ENCODE measurements around the gene C1QTNF1.

GRCh38 chr17:79047291-79047920 lies 23.4 kb downstream of the C1QTNF1 start:
- TF ChIP-seq EZH2 (IDR thresholded peaks at IDR 0.05): no peak
- no peak for TF ChIP-seq MAX (IDR thresholded peaks at IDR 0.05)
- TF ChIP-seq POLR2AphosphoS5 (IDR thresholded peaks at IDR 0.05; ENCODE audit: low read depth, low read length): no peak
- TF ChIP-seq CTCF (IDR thresholded peaks at IDR 0.05 in 2 of 3, conservative IDR thresholded peaks at IDR 0.05 in 1 of 3; ENCODE audit: borderline replicate concordance in 1 of 3, insufficient read depth in 1 of 3, low read depth in 2 of 3, low read length in 2 of 3): no peak
- TF ChIP-seq POLR2A (IDR thresholded peaks at IDR 0.05; ENCODE audit: borderline replicate concordance, extremely low read depth, insufficient read depth, insufficient read length): no peak
- TF ChIP-seq YY1 (IDR thresholded peaks at IDR 0.05; ENCODE audit: extremely low read depth, insufficient replicate concordance, low read depth, low read length): no peak
- no peak for TF ChIP-seq EZH2phosphoT487 (IDR thresholded peaks at IDR 0.05; ENCODE audit: borderline replicate concordance)
- TF ChIP-seq REST (IDR thresholded peaks at IDR 0.05; ENCODE audit: low read depth): no peak
- no peak for TF ChIP-seq JUND (IDR thresholded peaks at IDR 0.05)
- TF ChIP-seq TCF7L2 (IDR thresholded peaks at IDR 0.05; ENCODE audit: borderline replicate concordance, extremely low read depth, insufficient read depth, insufficient read length): no peak
- TF ChIP-seq ELF1 (IDR thresholded peaks at IDR 0.05; ENCODE audit: borderline replicate concordance, low read depth): no peak
- TF ChIP-seq EGR1 (IDR thresholded peaks at IDR 0.05; ENCODE audit: low read depth): no peak
- TF ChIP-seq SIN3A (IDR thresholded peaks at IDR 0.05; ENCODE audit: low read depth): no peak
- TF ChIP-seq CBX3 (IDR thresholded peaks at IDR 0.05; ENCODE audit: low read depth): no peak

Data from HCT116 (cell line).